Measurements from ENCODE around the gene EXO1.

GRCh38 chr1:241844593-241844992 is 3.4 kb upstream of the EXO1 start:
- TF ChIP-seq, protein P1, sequence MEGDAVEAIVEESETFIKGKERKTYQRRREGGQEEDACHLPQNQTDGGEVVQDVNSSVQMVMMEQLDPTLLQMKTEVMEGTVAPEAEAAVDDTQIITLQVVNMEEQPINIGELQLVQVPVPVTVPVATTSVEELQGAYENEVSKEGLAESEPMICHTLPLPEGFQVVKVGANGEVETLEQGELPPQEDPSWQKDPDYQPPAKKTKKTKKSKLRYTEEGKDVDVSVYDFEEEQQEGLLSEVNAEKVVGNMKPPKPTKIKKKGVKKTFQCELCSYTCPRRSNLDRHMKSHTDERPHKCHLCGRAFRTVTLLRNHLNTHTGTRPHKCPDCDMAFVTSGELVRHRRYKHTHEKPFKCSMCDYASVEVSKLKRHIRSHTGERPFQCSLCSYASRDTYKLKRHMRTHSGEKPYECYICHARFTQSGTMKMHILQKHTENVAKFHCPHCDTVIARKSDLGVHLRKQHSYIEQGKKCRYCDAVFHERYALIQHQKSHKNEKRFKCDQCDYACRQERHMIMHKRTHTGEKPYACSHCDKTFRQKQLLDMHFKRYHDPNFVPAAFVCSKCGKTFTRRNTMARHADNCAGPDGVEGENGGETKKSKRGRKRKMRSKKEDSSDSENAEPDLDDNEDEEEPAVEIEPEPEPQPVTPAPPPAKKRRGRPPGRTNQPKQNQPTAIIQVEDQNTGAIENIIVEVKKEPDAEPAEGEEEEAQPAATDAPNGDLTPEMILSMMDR (IDR thresholded peaks at IDR 0.05) = no peak
- no peak for TF ChIP-seq POLR2AphosphoS5 (IDR thresholded peaks at IDR 0.05)
